GM18505 (cell line): Measurements from ENCODE around the gene ABI3.
"Not testable (repeated sequence)": the region's sequence is repeated elsewhere in the genome, so short reads cannot be mapped to it uniquely, and the experiment has no call there.

Experiments used
- ATAC-seq: cut with Tn5 transposase; IDR thresholded peaks from one replicate; pipeline ENCODE4 v1.9.1; 2021; ENCODE audit not compliant: unreplicated experiment
- POLR2A ChIP-seq: IDR thresholded peaks from 4 replicates; pipeline ENCODE4 v1.6.1; 2011; ENCODE audit warnings: borderline replicate concordance; ENCODE audit not compliant: insufficient read depth, insufficient read length; ENCODE audit errors: extremely low read depth

The ABI3 gene

GRCh38 chr17:49210158-49211029 lies at the start of gene ABI3, which contains the start of gene GNGT2:
Gene ABI3 (plus strand): TSS chr17:49210707. CDS start chr17:49210725, 18 bp downstream.
Gene GNGT2 (minus strand): TSS chr17:49210574. CDS start chr17:49207422, 3,152 bp downstream.
- TF ChIP-seq POLR2A = peak; percentile 98
- peak; percentile 74 for ATAC-seq

- no peak for TF ChIP-seq POLR2A
These were observed 47.6 kb upstream of the ABI3 start for GRCh38 chr17:49162866-49163265.

GRCh38 chr17:49165143-49165542 lies 45.4 kb upstream of the ABI3 start:
- TF ChIP-seq POLR2A = no peak
- no peak for ATAC-seq

More at GRCh38 chr17:49162866-49163265, 47.6 kb upstream of the ABI3 start:
- no peak for ATAC-seq

- no peak for ATAC-seq
- no peak for TF ChIP-seq POLR2A
These were observed 41.8 kb upstream of the ABI3 start for GRCh38 chr17:49168706-49169105.

- no peak for TF ChIP-seq POLR2A
- ATAC-seq = no peak
These were observed 40.3 kb upstream of the ABI3 start for GRCh38 chr17:49170216-49170615.

GRCh38 chr17:49170711-49171110 lies 39.8 kb upstream of the ABI3 start:
- not testable (repeated sequence) for ATAC-seq

GRCh38 chr17:49175978-49176377 lies 34.5 kb upstream of the ABI3 start:
- ATAC-seq = not testable (repeated sequence)

- no peak for ATAC-seq
- TF ChIP-seq POLR2A = no peak
These were observed 30.2 kb upstream of the ABI3 start for GRCh38 chr17:49180303-49180702.

- no peak for ATAC-seq
- no peak for TF ChIP-seq POLR2A
These were observed 29.4 kb upstream of the ABI3 start for GRCh38 chr17:49180998-49181635.

GRCh38 chr17:49183341-49183740 lies 27.2 kb upstream of the ABI3 start:
- TF ChIP-seq POLR2A = no peak
- ATAC-seq = no peak

- ATAC-seq = no peak
- no peak for TF ChIP-seq POLR2A
These were observed 26.7 kb upstream of the ABI3 start for GRCh38 chr17:49183801-49184200.

GRCh38 chr17:49184522-49184921 lies 26.0 kb upstream of the ABI3 start:
- ATAC-seq = not testable (repeated sequence)

GRCh38 chr17:49185381-49185780 lies 25.1 kb upstream of the ABI3 start:
- not testable (repeated sequence) for ATAC-seq

- no peak for ATAC-seq
- TF ChIP-seq POLR2A = no peak
These were observed 23.2 kb upstream of the ABI3 start for GRCh38 chr17:49187301-49187700.
